LHCN-M2 (cell line): ENCODE data around the gene DGKG. TPM values are rescaled to one million over a fixed set of nuclear protein-coding genes. Genes with fewer than 3 reads are reported as not detected.

Experiments used
- DNase-seq: peaks from one replicate; pipeline ENCODE4 v3.0.0-alpha.2; 2012; ENCODE audit warnings: low read depth
- total RNA-seq: library from RNA; depleted of rRNA; stranded (reverse); fragments of >200 nt; gene quantifications from 2 replicates; pipeline ENCODE4 v1.2.3, GENCODE V29; 2014

Gene DGKG
- total RNA-seq, 1 experiment from 2014 or later, result 4.1 TPM

- no peak for DNase-seq
Measured at GRCh38 chr3:186280737-186281136, 81.3 kb downstream of the DGKG start.

DNA sequence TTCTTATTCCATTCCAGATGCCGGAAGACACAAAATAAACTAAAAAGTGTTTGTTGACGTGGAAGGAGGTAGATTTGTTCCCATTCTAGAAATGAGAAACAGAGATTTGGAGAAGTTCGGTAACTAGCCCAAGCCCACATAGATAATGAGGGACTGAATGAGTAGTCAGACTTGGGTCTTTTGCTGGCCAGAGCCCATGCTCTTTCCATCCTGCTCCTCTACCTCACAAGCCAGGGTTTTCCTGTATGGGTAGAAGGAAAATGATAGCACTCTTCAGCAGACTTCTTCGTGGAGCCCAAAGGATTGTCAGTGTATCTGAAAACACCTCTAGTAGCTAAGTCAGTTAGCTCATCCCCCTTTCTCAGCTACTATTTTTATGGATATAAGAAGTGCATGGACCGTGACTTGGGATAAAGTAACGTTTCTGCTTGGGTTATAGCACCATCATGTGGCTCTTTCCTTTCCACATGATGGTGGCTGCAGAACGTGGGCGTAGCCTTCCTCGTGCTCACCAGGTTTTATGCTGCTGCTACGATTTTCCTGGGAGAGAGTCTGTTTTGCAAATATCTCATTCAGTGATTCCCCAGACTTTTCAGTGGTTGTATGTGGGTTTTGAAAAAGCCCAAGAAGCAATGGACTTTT, 84.6 kb downstream of the DGKG start:
- peak; percentile 55 for DNase-seq

DNA sequence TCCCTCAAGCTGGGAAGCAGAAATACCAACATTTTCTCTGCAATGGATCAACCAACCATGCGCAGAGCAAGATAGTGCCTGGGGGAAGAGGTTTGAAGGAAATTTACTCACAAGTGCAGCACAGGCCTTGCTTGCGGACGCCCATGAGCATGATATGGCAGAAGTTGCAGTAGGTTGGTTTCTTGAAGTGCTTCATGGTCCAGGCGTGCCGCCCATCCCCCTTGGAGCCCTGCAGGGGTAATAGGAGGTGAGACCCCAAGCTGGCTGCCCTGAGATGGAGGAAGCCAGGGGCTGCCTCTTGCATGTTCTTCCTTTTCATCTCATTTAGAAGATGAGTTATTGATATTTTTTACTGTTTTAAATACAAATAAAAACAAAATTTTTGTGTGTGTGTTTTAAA, 86.6 kb downstream of the DGKG start:
- no peak for DNase-seq

DNA sequence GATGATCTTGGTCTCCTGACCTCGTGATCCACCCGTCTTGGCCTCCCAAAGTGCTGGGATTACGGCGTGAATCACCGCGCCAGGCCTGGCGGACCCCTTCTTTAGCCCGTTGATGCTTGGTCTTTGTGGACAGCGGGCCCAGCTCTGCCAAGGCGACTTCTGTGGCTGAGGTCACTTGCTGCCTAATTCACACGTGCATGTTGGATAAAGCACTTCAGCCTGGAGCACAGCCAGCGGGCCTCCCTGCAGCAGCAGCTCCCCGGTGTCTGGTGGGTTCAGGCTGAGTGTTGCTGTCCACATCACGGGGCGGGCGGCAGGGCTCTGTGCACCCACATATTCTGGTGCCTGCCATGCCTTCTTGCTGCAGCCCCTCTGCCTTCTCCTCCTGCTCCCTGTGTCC, 88.4 kb downstream of the DGKG start:
- no peak for DNase-seq

GRCh38 chr3:186270701-186271100, 91.3 kb downstream of the DGKG start:
- DNase-seq, result no peak

GRCh38 chr3:186268616-186269448, 93.2 kb downstream of the DGKG start:
- no peak for DNase-seq

- DNase-seq, result no peak
Measured at GRCh38 chr3:186267758-186268157, 94.3 kb downstream of the DGKG start.

DNA sequence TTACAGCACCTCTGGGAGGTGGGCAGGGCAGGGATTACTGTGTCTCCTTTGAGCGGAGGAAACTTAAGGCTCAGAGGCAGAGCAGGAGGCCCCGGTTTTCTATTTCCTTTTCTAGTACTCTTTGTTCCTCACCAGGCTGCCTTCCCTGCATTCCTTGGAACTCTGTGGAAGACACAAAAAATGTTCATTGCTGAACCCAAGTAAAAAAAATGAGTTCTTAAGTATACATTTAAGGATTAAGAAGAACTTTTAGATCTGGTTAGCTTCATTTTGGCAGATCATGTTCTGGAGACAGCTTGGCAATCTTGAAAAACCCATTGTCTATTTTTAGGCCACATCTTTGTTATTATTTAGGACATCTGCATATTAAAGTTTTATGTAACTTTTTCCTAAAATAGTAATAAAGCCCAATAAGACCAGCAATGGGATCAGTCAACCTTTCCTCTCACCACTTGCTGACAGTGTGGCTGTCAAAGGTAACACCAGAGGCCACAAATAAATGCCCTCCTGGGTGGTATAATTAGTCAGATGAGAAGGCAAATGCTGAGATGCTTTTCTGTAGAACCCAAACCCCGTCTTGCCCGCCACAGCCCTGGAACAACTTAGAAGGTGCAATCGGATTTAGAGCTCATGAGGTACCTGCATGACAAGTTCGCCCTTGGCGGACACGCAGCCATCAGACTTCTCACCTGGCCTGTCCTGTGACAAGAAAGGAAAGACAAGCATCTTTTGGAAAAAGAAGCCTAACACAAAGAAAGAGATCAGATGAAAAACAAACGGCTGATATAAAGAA, 97.2 kb downstream of the DGKG start:
- DNase-seq, result no peak

DNA sequence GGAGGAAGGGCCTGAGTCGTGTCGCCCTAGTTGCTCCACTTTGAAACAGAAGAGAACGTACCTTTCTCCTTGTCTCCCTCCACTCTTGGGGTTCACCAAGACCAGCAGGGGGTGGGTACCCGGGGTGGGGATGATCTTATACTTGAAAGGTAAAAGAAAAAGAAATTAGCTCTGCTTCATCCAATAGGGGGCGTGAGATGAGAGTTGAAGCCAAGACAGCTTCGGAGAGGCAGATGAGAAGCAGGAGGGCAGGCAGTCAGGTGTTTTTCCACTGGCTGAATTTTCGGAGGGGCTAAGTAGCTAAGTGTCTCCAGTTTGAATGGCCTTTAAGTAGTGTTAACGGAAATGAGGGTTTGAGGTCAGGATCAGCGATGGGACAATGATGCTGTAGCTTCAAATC, 100.4 kb downstream of the DGKG start:
- no peak for DNase-seq

DNA sequence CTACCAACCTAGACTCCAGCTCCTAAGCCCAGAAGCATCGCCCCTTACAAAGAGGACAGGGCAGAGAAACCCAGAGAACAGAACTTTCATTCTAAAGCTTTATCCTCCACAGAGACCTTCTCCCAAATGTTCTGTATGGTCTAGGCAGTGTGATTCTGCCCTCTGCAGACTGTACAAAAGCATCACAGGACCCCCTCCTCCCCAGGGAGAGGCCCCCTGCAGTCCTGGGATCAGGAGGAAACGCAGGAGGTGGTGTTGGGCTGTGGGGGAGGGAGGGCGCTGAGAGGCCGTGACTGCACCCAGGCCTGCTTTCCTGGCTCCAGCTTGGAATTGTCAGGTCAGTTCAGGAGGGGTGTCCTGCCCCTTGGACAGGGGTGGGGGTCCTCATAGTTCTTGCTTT, 101.3 kb downstream of the DGKG start:
- DNase-seq, result no peak

GRCh38 chr3:186259612-186260383, 102.2 kb downstream of the DGKG start:
- DNase-seq, result peak; percentile 56

DNA sequence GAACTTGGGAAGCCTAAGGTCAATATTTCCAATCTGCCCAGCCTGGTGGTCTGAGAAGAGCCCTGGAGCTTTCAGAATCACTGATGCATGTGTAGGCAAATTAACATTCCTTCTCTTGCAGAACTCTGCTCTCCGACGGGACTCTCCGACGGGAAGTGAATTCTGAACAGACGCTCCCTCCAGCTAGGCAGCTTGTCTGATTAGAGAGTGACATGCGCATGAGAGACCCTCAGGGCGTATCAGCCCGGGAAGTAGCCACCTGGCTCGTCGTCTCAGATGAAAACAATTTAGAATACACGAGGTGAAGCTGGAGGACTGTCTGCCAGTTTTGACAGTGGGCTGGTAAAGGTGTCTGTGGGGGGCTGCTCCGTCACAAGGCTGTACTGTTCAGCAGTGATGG, 103.1 kb downstream of the DGKG start:
- no peak for DNase-seq

GRCh38 chr3:186257866-186258265, 104.2 kb downstream of the DGKG start:
- peak; percentile 69 for DNase-seq

DNA sequence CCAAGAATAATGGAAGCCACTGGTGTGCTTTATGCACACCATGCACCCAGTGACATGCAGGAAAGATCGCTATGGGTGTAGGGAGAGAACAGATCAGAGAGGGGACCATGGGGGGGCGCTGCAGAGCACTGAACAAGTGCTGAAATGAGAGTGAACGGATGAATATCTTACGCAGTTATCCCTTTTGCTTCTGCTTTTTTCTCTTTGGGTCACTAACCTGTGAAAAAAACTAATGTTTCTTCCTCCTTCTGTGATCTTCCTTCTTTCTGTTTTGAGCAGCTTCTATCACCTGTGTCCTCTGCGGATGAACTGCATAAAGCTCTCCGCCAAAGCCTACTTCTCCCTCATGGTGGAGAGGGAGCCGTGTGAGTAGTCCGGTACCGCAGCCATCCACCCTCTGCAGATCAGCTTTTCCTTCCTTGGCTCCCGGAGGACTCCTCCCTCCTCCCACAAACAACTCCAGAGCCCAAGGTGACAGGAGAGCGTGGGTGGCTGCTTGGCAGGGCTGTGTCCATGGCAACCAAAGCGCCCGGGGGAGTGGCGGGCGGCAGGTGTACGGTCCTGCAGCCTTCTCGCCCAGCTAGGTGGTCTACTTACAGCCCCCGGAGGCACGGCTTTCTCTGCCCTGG, 106.2 kb downstream of the DGKG start:
- no peak for DNase-seq

DNA sequence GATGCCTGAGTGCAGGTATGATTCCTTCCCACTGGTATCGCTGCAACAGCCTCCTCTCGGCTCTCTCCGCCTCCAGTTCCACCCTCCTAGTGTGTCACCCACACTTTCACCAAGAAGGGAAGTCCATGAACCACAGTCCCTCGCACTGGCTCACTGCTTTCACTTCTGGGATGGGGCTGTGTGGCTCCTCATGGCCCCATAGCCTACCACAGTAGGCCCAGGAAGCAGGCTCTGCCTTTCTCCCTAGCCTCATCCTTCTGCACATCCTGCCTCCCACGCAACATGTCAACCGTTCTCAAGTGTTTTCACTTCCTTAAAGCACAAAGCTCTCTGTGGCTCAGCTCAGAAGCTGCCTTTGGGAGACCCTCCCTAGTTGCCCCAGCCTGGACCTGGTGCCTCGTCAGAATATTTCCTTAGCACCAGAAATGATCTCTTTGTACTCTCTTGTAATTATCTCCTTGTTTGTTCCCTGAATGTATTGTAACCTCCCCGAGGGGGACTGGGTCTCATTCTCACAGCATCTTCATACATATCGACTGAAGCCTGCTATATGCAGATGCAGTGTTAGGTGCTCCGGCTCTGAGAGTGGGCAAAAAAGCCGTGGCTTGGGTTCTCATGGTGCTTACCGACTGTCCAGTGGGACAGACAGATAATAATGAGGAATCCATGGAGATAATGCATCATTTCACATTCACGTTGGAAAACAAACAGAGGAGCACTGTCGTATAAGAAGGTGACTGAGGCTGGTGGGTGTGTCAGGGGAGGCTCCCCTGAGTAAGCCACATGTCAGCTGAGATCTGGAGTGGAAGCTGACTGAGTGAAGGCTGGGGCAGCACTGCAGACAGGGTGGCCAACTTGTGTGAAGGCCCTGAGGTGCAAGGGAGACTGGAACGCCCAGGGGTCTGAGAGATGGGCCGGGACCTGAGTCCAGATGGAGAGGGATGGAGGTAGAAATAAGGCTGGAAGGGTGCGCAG, 107.1 kb downstream of the DGKG start:
- no peak for DNase-seq

GRCh38 chr3:186251948-186252619, 110.0 kb downstream of the DGKG start:
- peak; percentile 16 for DNase-seq

GRCh38 chr3:186248850-186249249, 113.2 kb downstream of the DGKG start:
- no peak for DNase-seq

DNA sequence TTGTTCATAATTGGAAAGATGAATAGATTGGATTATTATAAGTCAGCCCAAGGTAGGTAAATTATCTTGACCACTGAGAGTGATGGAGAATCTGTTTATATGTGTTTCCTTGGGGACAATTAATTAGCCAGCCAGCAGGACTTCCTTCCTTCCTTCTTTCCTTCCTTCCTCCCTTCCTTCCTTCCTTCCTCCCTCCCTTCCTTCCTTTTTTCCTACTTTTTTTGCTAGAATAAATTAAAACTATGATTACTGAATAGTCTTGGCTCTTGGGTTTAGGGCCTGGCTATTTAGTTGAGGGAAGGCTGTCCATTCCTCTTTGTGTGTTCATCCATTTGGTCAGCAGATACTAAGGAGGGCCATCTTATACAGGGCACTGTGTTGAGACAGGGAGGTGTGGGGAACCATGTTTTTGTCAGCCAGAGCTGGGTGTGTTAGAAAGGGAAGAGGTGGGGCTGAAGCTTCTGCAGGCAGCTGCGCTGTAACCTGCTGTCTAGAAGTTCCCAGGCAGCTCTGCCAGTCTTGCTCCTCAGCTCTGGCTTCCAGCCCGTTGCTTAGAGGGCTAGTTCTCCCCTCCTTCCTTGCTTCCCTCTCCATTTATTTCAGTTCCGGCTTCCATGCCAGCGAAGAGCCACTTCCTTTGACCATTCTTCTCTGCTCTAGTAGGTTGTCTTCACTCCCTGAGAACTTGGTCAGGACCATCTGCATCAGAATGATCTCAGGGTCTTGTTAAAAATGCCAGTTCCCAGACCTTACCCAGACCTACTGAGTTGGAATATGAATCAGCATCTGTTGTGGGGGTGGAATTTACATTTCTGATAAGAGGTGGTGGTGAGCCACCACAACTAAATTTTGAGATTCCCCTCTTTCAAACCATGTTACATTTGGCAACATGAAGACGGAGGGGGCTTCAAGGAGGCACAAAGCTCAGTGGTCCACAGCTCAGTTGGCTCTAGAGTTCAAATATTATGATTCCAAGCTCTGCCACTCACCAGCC, 113.9 kb downstream of the DGKG start:
- no peak for DNase-seq
